HEK293T (cell line): ENCODE measurements around the gene SYNE4.

Experiments
- BHLHE40 ChIP-seq: fragments of 450-650 bp; IDR thresholded peaks from 2 replicates; pipeline ENCODE4 v1.6.1; 2016; ENCODE audit warnings: mild to moderate bottlenecking, moderate library complexity, borderline replicate concordance
- ELF4 ChIP-seq: fragments of 450-650 bp; IDR thresholded peaks from 2 replicates; pipeline ENCODE4 v1.6.1; 2017; ENCODE audit warnings: antibody characterized with exemption
- FOXA1 ChIP-seq: fragments of 450-650 bp; IDR thresholded peaks from 2 replicates; pipeline ENCODE4 v1.6.1; 2016; ENCODE audit warnings: mild to moderate bottlenecking
- FOXK2 ChIP-seq: fragments of 450-650 bp; IDR thresholded peaks from 2 replicates; pipeline ENCODE4 v1.6.1; 2016; ENCODE audit warnings: mild to moderate bottlenecking
- FOXM1 ChIP-seq: fragments of 450-650 bp; IDR thresholded peaks from 2 replicates; pipeline ENCODE4 v1.6.1; 2017; ENCODE audit warnings: mild to moderate bottlenecking, borderline replicate concordance
- LEF1 ChIP-seq: fragments of 450-650 bp; IDR thresholded peaks from 2 replicates; pipeline ENCODE4 v1.6.1; 2017; ENCODE audit warnings: mild to moderate bottlenecking, borderline replicate concordance
- NFRKB ChIP-seq: fragments of 450-650 bp; IDR thresholded peaks from 2 replicates; pipeline ENCODE4 v1.6.1; 2016; ENCODE audit warnings: mild to moderate bottlenecking, moderate library complexity
- SP1 ChIP-seq: fragments of 450-650 bp; IDR thresholded peaks from 2 replicates; pipeline ENCODE4 v1.6.1; 2017
- SUZ12 ChIP-seq: fragments of 450-650 bp; IDR thresholded peaks from 2 replicates; pipeline ENCODE4 v1.6.1; 2016; ENCODE audit warnings: mild to moderate bottlenecking
- TARDBP ChIP-seq: fragments of 450-650 bp; IDR thresholded peaks from 2 replicates; pipeline ENCODE4 v1.6.1; 2016
- ZNF384 ChIP-seq: fragments of 450-650 bp; IDR thresholded peaks from 2 replicates; pipeline ENCODE4 v1.6.1; 2016

DNA sequence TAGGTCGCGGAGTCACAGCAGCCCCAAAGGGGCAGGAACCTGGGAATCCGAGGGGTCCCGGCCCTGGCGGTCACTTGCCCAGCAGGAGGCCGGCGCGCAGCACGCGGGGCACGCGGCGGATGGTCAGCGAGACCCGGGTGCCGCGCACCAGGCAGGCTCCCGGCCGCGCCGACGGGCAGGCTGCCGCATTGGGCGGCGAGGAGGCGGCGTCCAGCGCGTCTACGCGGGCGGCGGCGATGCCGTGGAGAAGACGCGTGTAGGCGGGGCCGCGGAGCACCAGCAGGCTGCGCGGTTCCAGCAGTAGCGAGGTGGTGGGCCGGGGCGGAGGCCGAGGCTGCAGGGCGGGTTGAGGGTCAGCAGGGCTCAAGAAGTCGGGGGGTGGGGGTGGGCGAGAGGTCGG is 607 bp upstream of the SYNE4 start:
- TF ChIP-seq FOXA1 (no peak), ELF4 (no peak), FOXK2 (no peak), ZNF384 (no peak), SUZ12 (no peak), SP1 (no peak), BHLHE40 (no peak), NFRKB (no peak), LEF1 (no peak), FOXM1 (no peak), TARDBP (no peak)
